ENCODE results near the gene FAM83B. TPM values are rescaled to one million over a fixed set of nuclear protein-coding genes. Genes with fewer than 3 reads are reported as not detected.

The FAM83B gene
- total RNA-seq, 1 donor: 0.43 TPM

GRCh38 chr6:54893818-54894217, 47.2 kb downstream of the FAM83B start:
- no peak for DNase-seq (ENCODE audit: low read depth)
- no peak overlapping the region for H3K4me3 ChIP-seq (ENCODE audit: low read depth, low read length)
- no peak for TF ChIP-seq CTCF (IDR thresholded peaks at IDR 0.05; ENCODE audit: insufficient read depth, low read depth, low read length)

GRCh38 chr6:54896302-54896701, 49.7 kb downstream of the FAM83B start:
- H3K4me3 ChIP-seq (ENCODE audit: low read depth, low read length): no peak overlapping the region
- TF ChIP-seq CTCF (IDR thresholded peaks at IDR 0.05; ENCODE audit: insufficient read depth, low read depth, low read length): no peak
- DNase-seq (ENCODE audit: low read depth): no peak

GRCh38 chr6:54897462-54898189, 51.1 kb downstream of the FAM83B start:
- no peak for TF ChIP-seq CTCF (IDR thresholded peaks at IDR 0.05; ENCODE audit: insufficient read depth, low read depth, low read length)
- DNase-seq (ENCODE audit: low read depth): no peak
- no peak overlapping the region for H3K4me3 ChIP-seq (ENCODE audit: low read depth, low read length)

- no peak for TF ChIP-seq CTCF (IDR thresholded peaks at IDR 0.05; ENCODE audit: insufficient read depth, low read depth, low read length)
- H3K4me3 ChIP-seq (ENCODE audit: low read depth, low read length): no peak overlapping the region
- no peak for DNase-seq (ENCODE audit: low read depth)
These were observed 52.2 kb downstream of the FAM83B start for GRCh38 chr6:54898767-54899166.

GRCh38 chr6:54899442-54899841, 52.9 kb downstream of the FAM83B start:
- no peak for DNase-seq (ENCODE audit: low read depth)
- no peak for TF ChIP-seq CTCF (IDR thresholded peaks at IDR 0.05; ENCODE audit: insufficient read depth, low read depth, low read length)

GRCh38 chr6:54899986-54900385, 53.4 kb downstream of the FAM83B start:
- no peak for TF ChIP-seq CTCF (IDR thresholded peaks at IDR 0.05; ENCODE audit: insufficient read depth, low read depth, low read length)
- no peak for DNase-seq (ENCODE audit: low read depth)
- no peak overlapping the region for H3K4me3 ChIP-seq (ENCODE audit: low read depth, low read length)

More at GRCh38 chr6:54899442-54899841, 52.9 kb downstream of the FAM83B start:
- H3K4me3 ChIP-seq (ENCODE audit: low read depth, low read length): no peak overlapping the region

GRCh38 chr6:54900666-54901065, 54.1 kb downstream of the FAM83B start:
- no peak for DNase-seq (ENCODE audit: low read depth)
- no peak for TF ChIP-seq CTCF (IDR thresholded peaks at IDR 0.05; ENCODE audit: insufficient read depth, low read depth, low read length)
- H3K4me3 ChIP-seq (ENCODE audit: low read depth, low read length): no peak overlapping the region
